Stimulated activated naive CD4-positive, alpha-beta T cell treated with Interleukin-2 at 50 U/mL for 16 hours (primary cell): Measurements from ENCODE around the gene DENND4C.
"Not testable (repeated sequence)": the region's sequence is repeated elsewhere in the genome, so short reads cannot be mapped to it uniquely, and the experiment has no call there.

Experiments used
- DNase-seq: peaks from one replicate; lab custom pipeline; 2025; lab: John Stamatoyannopoulos, UW

DENND4C gene

DNA sequence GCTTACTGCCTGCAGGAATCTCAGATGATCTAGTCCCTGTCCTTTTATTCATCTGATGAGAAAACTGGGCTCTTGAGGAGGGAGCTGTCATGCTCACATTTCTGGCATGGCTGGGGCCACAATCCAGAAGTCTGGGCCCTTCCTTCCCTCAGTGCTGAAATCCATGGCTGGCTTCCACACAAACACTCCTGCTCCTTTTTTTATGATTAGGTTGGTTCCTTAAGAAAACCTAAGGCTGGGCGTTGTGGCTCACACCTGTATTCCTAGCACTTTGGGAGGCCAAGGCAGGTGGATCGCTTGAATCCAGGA, 179.7 kb downstream of the DENND4C start:
- no peak for DNase-seq

DNA sequence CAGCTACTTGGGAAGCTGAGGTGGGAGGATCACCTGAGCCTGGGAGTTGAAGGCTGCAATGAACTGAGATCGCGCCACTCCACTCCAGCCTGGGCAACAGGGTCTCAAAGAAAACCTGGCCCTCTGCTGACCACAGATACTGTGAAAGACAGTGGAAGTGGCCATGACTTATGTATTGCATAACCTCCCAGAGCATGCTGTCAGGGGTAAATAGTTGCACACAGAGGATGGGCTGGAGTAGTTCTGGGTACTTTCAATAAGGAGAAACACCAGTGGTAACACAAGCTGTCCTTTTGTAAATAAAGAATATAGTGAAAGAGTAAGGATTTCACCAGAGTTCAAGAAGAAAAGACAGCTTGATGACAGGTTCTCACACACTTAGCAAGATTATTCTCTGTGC, 180.1 kb downstream of the DENND4C start:
- no peak for DNase-seq

DNA sequence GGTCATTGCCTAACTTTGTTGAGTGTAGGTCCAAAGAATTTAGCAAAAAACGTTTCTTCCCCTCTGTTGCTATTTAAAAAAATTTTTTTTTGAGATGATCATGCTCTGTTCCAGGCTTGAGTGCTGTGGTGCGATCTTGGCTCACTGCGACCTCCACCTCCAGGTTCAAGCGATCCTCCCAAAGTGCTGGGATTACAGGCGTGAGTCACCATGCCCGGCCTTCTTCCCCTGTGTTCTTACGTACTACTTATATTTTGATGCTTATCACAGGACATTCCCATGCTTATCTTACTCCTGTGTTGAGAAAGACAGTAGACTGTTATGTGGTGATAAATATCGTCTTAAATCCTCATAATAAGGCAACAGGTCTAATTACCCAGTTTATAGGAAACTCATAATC, 180.8 kb downstream of the DENND4C start:
- no peak for DNase-seq

DNA sequence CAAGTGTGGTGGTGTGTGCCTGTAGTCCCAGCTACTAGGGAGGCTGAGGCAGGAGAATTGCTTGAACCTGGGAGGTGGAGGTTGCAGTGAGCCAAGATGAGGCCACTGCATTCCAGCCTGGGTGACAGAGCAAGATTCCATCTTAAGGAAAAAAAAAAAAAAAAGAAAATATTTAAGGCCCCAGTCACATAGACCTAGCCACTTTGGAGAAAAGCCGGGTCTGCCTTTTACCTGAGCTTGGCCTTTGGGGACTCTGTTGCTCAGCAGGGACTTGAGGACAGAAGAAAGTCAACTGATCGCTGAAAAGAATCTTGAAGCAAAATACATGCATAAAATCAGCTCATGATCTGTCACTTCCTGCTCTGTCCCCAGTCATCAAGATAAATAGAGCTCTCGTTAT, 183.0 kb downstream of the DENND4C start:
- DNase-seq: not testable (repeated sequence)

DNA sequence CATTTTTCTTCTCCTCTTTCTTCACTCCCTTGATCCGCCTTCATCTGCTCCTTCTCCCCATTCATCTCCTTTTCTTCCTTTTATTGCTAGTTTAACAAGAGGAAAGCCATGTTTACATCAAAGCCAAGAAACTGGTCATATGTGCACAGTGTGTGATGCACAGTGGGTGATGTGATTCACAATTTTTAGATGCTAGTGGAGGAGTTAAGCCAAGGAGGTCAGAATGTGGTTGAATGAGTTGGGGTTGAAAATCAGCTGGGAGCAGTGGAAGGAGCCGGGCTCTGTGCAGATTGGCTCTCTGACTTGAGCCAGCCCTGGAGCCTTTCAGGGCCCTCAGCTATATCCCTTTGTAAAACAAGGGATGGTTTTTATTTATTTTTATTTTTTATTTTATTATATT, 185.7 kb downstream of the DENND4C start:
- DNase-seq: no peak

DNA sequence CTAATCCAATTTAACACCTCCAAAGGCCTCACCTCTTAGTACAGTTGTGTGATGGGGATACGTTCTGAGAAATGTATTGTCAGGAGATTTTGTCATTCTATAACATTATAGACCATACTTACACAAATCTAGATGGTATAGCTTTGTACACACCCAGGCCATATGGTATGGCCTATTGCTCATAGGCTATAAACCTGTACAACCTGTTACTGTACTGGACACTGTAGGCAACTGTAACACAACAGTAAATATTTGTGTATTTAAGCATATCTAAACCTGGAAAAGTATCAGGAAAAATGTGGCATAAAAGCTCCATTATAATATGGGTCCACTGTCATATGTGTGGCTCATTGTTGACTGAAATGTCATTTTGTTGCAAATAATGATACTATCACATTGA, 190.4 kb downstream of the DENND4C start:
- DNase-seq: no peak
